SK-N-MC (cell line): ENCODE data around the gene TBC1D24.
"Not testable (repeated sequence)": the region's sequence is repeated elsewhere in the genome, so short reads cannot be mapped to it uniquely, and the experiment has no call there.

Experiments
- DNase-seq: peaks from one replicate; pipeline ENCODE4 v3.0.0-alpha.2; 2011; ENCODE audit warnings: low read depth, low spot score
- H3K27ac ChIP-seq: fragments of 200-600 bp; sonication (generic); 2 replicates; pipeline ENCODE4 v1.5.1; 2016; ENCODE audit warnings: mixed run types
- H3K36me3 ChIP-seq: fragments of 200-600 bp; sonication (generic); 2 replicates; pipeline ENCODE4 v1.6.1; 2017; ENCODE audit warnings: antibody characterized with exemption, low read length, mixed read lengths; ENCODE audit not compliant: insufficient read depth
- H3K4me3 ChIP-seq: fragments of 200-600 bp; sonication (generic); 2 replicates; pipeline ENCODE4 v1.5.1; 2016
- H3K9ac ChIP-seq: fragments of 200-600 bp; sonication (generic); 2 replicates; pipeline ENCODE4 v1.8.0; 2017; ENCODE audit warnings: mixed run types, mixed read lengths; ENCODE audit not compliant: insufficient read length
- H3K9me3 ChIP-seq: fragments of 200-600 bp; sonication (generic); 2 replicates; pipeline ENCODE4 v1.6.1; 2017; ENCODE audit warnings: low read depth, mild to moderate bottlenecking, antibody characterized with exemption, low read length, moderate library complexity, mixed read lengths

The TBC1D24 gene

DNA sequence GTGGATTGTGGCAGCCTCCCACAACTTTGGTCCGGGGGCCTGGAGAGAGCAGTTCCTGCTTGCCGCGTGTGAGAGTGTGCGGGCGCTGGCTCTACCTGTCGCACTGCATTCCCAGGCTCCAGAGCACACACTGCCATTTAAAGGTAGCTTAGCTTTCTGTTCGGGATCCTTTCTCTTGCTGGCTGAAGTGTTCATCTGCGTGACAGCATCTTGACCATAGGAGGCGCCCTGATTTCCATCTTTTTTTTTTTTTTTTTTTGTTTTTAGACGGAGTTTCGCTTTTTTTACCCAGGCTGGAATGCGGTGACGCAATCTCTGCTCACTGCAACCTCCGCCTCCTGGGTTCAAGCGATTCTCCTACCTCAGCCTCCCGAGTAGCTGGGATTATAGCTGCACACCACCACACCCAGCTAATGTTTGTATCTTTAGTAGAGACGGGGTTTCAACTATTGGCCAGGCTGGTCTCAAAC is 76.5 kb downstream of the TBC1D24 start:
- not testable (repeated sequence) for H3K36me3 ChIP-seq, H3K9ac ChIP-seq, H3K9me3 ChIP-seq, H3K4me3 ChIP-seq, DNase-seq, H3K27ac ChIP-seq

DNA sequence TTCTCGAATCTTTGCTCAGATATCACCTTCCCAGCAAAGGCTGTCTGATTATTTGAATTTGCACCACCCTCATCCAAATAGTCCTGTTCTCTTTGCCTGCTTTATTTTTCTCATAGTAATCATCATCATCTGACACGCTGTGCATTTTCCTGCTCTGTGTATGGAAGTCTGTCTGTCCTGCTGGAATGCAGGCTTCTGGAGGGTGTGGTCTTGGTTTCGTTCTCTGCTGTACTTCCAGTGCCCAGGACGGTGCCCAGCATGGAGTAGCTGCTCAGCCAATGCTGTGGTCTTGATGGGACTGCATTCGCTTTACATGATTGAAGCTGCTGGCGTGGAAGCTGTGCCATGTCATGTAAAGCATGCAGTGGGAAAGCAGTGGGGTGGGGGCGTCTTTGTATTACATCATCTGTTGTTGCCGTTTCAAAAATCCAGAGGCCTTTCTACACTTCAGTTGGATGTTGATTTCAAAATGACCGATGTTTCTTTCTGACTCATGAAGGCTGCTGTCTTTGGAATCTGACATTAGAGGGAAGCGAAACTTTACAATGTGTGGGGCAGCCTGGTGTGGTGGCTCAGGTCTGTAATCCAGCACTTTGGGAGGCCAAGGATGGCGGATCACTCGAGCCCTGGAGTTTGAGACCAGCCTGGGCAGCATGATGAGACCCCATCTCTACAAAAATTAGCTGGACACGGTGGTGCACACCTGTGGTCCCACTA is 79.9 kb downstream of the TBC1D24 start:
- not testable (repeated sequence) for H3K9me3 ChIP-seq, DNase-seq, H3K9ac ChIP-seq, H3K36me3 ChIP-seq, H3K4me3 ChIP-seq, H3K27ac ChIP-seq
